ENCODE results near the gene RNF144B.

GRCh38 chr6:18410412-18410811, 23.3 kb downstream of the RNF144B start:
- TF ChIP-seq SPI1 (IDR thresholded peaks at IDR 0.05; ENCODE audit: low read depth, low read length) (no peak), POLR2AphosphoS5 (IDR thresholded peaks at IDR 0.05; ENCODE audit: low read depth, low read length) (no peak)

All from GM12891 (cell line).